ENCODE data around the gene S100Z.

DNA sequence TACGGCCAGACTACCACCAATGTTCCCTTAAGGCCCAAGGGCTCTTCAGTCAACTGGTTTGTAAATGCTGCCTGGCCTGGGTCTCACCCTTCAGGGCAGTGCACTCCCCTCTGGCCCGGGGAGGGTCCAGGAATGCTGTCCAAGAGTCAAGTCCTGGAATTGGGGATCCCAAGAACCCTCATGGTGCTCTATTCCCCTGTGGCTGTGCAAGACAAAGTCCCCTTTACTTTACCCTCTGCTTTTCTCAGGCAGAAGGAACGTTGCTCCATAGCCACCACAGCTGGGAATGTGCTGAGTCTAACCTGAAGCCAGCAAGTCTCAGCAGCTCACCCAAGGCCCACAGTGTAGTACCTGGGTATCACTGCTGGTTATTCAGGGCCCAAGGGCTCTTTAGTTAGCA lies 51.7 kb downstream of the S100Z start:
- TF ChIP-seq NR2C2 (CRISPR knock-in tag; IDR thresholded peaks at IDR 0.05) (no peak), NR1H2 (CRISPR knock-in tag; IDR thresholded peaks at IDR 0.05) (no peak), RELA (CRISPR knock-in tag; IDR thresholded peaks at IDR 0.05; ENCODE audit: borderline replicate concordance) (no peak), SP1 (CRISPR knock-in tag; conservative IDR thresholded peaks at IDR 0.05) (no peak), GABPB1 (CRISPR knock-in tag; IDR thresholded peaks at IDR 0.05) (no peak)
- TF ChIP-seq, protein P1, sequence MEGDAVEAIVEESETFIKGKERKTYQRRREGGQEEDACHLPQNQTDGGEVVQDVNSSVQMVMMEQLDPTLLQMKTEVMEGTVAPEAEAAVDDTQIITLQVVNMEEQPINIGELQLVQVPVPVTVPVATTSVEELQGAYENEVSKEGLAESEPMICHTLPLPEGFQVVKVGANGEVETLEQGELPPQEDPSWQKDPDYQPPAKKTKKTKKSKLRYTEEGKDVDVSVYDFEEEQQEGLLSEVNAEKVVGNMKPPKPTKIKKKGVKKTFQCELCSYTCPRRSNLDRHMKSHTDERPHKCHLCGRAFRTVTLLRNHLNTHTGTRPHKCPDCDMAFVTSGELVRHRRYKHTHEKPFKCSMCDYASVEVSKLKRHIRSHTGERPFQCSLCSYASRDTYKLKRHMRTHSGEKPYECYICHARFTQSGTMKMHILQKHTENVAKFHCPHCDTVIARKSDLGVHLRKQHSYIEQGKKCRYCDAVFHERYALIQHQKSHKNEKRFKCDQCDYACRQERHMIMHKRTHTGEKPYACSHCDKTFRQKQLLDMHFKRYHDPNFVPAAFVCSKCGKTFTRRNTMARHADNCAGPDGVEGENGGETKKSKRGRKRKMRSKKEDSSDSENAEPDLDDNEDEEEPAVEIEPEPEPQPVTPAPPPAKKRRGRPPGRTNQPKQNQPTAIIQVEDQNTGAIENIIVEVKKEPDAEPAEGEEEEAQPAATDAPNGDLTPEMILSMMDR (IDR thresholded peaks at IDR 0.05) = no peak
- TF ChIP-seq, protein P2, sequence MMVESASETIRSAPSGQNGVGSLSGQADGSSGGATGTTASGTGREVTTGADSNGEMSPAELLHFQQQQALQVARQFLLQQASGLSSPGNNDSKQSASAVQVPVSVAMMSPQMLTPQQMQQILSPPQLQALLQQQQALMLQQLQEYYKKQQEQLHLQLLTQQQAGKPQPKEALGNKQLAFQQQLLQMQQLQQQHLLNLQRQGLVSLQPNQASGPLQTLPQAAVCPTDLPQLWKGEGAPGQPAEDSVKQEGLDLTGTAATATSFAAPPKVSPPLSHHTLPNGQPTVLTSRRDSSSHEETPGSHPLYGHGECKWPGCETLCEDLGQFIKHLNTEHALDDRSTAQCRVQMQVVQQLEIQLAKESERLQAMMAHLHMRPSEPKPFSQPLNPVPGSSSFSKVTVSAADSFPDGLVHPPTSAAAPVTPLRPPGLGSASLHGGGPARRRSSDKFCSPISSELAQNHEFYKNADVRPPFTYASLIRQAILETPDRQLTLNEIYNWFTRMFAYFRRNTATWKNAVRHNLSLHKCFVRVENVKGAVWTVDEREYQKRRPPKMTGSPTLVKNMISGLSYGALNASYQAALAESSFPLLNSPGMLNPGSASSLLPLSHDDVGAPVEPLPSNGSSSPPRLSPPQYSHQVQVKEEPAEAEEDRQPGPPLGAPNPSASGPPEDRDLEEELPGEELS (CRISPR knock-in tag; IDR thresholded peaks at IDR 0.05) = no peak
- TF ChIP-seq, protein P3, sequence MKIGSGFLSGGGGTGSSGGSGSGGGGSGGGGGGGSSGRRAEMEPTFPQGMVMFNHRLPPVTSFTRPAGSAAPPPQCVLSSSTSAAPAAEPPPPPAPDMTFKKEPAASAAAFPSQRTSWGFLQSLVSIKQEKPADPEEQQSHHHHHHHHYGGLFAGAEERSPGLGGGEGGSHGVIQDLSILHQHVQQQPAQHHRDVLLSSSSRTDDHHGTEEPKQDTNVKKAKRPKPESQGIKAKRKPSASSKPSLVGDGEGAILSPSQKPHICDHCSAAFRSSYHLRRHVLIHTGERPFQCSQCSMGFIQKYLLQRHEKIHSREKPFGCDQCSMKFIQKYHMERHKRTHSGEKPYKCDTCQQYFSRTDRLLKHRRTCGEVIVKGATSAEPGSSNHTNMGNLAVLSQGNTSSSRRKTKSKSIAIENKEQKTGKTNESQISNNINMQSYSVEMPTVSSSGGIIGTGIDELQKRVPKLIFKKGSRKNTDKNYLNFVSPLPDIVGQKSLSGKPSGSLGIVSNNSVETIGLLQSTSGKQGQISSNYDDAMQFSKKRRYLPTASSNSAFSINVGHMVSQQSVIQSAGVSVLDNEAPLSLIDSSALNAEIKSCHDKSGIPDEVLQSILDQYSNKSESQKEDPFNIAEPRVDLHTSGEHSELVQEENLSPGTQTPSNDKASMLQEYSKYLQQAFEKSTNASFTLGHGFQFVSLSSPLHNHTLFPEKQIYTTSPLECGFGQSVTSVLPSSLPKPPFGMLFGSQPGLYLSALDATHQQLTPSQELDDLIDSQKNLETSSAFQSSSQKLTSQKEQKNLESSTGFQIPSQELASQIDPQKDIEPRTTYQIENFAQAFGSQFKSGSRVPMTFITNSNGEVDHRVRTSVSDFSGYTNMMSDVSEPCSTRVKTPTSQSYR (CRISPR knock-in tag; IDR thresholded peaks at IDR 0.05) = no peak
- TF ChIP-seq, protein P4, sequence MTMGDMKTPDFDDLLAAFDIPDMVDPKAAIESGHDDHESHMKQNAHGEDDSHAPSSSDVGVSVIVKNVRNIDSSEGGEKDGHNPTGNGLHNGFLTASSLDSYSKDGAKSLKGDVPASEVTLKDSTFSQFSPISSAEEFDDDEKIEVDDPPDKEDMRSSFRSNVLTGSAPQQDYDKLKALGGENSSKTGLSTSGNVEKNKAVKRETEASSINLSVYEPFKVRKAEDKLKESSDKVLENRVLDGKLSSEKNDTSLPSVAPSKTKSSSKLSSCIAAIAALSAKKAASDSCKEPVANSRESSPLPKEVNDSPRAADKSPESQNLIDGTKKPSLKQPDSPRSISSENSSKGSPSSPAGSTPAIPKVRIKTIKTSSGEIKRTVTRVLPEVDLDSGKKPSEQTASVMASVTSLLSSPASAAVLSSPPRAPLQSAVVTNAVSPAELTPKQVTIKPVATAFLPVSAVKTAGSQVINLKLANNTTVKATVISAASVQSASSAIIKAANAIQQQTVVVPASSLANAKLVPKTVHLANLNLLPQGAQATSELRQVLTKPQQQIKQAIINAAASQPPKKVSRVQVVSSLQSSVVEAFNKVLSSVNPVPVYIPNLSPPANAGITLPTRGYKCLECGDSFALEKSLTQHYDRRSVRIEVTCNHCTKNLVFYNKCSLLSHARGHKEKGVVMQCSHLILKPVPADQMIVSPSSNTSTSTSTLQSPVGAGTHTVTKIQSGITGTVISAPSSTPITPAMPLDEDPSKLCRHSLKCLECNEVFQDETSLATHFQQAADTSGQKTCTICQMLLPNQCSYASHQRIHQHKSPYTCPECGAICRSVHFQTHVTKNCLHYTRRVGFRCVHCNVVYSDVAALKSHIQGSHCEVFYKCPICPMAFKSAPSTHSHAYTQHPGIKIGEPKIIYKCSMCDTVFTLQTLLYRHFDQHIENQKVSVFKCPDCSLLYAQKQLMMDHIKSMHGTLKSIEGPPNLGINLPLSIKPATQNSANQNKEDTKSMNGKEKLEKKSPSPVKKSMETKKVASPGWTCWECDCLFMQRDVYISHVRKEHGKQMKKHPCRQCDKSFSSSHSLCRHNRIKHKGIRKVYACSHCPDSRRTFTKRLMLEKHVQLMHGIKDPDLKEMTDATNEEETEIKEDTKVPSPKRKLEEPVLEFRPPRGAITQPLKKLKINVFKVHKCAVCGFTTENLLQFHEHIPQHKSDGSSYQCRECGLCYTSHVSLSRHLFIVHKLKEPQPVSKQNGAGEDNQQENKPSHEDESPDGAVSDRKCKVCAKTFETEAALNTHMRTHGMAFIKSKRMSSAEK (CRISPR knock-in tag; IDR thresholded peaks at IDR 0.05; ENCODE audit: borderline replicate concordance) = no peak
- TF ChIP-seq, protein P5, sequence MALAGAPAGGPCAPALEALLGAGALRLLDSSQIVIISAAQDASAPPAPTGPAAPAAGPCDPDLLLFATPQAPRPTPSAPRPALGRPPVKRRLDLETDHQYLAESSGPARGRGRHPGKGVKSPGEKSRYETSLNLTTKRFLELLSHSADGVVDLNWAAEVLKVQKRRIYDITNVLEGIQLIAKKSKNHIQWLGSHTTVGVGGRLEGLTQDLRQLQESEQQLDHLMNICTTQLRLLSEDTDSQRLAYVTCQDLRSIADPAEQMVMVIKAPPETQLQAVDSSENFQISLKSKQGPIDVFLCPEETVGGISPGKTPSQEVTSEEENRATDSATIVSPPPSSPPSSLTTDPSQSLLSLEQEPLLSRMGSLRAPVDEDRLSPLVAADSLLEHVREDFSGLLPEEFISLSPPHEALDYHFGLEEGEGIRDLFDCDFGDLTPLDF (CRISPR knock-in tag; IDR thresholded peaks at IDR 0.05) = no peak
- TF ChIP-seq, protein P6, sequence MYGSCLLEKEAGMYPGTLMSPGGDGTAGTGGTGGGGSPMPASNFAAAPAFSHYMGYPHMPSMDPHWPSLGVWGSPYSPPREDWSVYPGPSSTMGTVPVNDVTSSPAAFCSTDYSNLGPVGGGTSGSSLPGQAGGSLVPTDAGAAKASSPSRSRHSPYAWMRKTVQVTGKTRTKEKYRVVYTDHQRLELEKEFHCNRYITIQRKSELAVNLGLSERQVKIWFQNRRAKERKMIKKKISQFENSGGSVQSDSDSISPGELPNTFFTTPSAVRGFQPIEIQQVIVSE (CRISPR knock-in tag; IDR thresholded peaks at IDR 0.05; ENCODE audit: borderline replicate concordance) = no peak
